Keratinocyte (primary cell): ENCODE results near the gene DLX6. TPM values are rescaled to one million over a fixed set of nuclear protein-coding genes. Genes with fewer than 3 reads are reported as not detected.

Experiments
- DNase-seq: peaks from one replicate; pipeline ENCODE4 v3.0.0-alpha.2; 2011; ENCODE audit warnings: low read depth, missing footprints, low spot score
- FAIRE-seq: peaks from 2 replicates; lab custom pipeline; 2011; peaks lifted over from hg19 to GRCh38; lab: Jason Lieb, UNC
- H2AFZ ChIP-seq: 2 replicates; pipeline ENCODE4 v1.6.0; 2012; ENCODE audit warnings: low read length, control low read depth, inconsistent platforms; ENCODE audit not compliant: control insufficient read depth
- H3K27ac ChIP-seq: 2 replicates; pipeline ENCODE4 v1.5.1; 2011; ENCODE audit warnings: low read length; ENCODE audit not compliant: control insufficient read depth, insufficient read depth
- H3K27me3 ChIP-seq: 3 replicates; pipeline ENCODE4 v1.6.0; 2011; ENCODE audit warnings: low read length; ENCODE audit not compliant: control insufficient read depth, insufficient read depth; ENCODE audit errors: extremely low read depth
- H3K36me3 ChIP-seq, 2 experiments: 2 replicates in 1 of 2; 3 replicates in 1 of 2; pipeline ENCODE4 v1.5.1; 2011; ENCODE audit warnings: low read length in 2 of 2, mild to moderate bottlenecking in 1 of 2; ENCODE audit not compliant: control insufficient read depth in 2 of 2, insufficient read depth in 2 of 2; ENCODE audit errors: extremely low read depth in 1 of 2
- H3K4me1 ChIP-seq: 3 replicates; pipeline ENCODE4 v1.5.1; 2011; ENCODE audit warnings: low read length; ENCODE audit not compliant: control insufficient read depth, insufficient read depth; ENCODE audit errors: extremely low read depth
- H3K4me2 ChIP-seq: 3 replicates; pipeline ENCODE4 v1.6.0; 2011; ENCODE audit warnings: low read depth, low read length; ENCODE audit not compliant: control insufficient read depth, insufficient read depth; ENCODE audit errors: extremely low read depth
- H3K4me3 ChIP-seq, 3 experiments: fragments of 200-600 bp in 1 of 3; sonication (generic) in 1 of 3; 2 replicates in 2 of 3; 3 replicates in 1 of 3; pipeline ENCODE4 v1.5.1; 2011 to 2016; ENCODE audit warnings: low read length in 3 of 3, mild to moderate bottlenecking in 3 of 3, control low read depth in 2 of 3, inconsistent platforms in 1 of 3, low read depth in 1 of 3, mixed read lengths in 1 of 3, mixed run types in 1 of 3, moderate library complexity in 1 of 3; ENCODE audit not compliant: control insufficient read depth in 2 of 3, insufficient read depth in 2 of 3; ENCODE audit errors: extremely low read depth in 1 of 3
- H3K79me2 ChIP-seq: 2 replicates; pipeline ENCODE4 v1.6.0; 2012; ENCODE audit warnings: low read length; ENCODE audit not compliant: control insufficient read depth, insufficient read depth
- H3K9ac ChIP-seq: 3 replicates; pipeline ENCODE4 v1.6.0; 2011; ENCODE audit warnings: low read length; ENCODE audit not compliant: control insufficient read depth, insufficient read depth; ENCODE audit errors: extremely low read depth
- H3K9me1 ChIP-seq: 3 replicates; pipeline ENCODE4 v1.6.0; 2011; ENCODE audit warnings: low read length; ENCODE audit not compliant: control insufficient read depth, insufficient read depth; ENCODE audit errors: extremely low read depth
- H3K9me3 ChIP-seq: 2 replicates; pipeline ENCODE4 v1.5.1; 2012; ENCODE audit warnings: low read depth, low read length; ENCODE audit not compliant: control insufficient read depth
- H4K20me1 ChIP-seq: 3 replicates; pipeline ENCODE4 v1.6.0; 2011; ENCODE audit warnings: low read length; ENCODE audit not compliant: control insufficient read depth, insufficient read depth; ENCODE audit errors: extremely low read depth
- EZH2 ChIP-seq: IDR thresholded peaks from one replicate; pipeline ENCODE4 v1.6.1; 2012; ENCODE audit warnings: inconsistent platforms, mild to moderate bottlenecking, low read length, moderate library complexity
- dilution Hi-C: fragments of 300-500 bp; cut with MboI; formaldehyde crosslinking; loops from one replicate; pipeline ENCODE4 v1.7.0; 2020; ENCODE audit warnings: low sequenced_read_pairs; ENCODE audit not compliant: extremely low pct_ligation_motif_present
- polyA plus RNA-seq, 5 experiments: library from polyadenylated mRNA; depleted of rRNA in 3 of 5; stranded (reverse) in 3 of 5; stranded (forward) in 1 of 5; unstranded in 1 of 5; fragments of >200 nt; gene quantifications; 1 replicate in 1 of 5; 2 replicates in 3 of 5; 3 replicates in 1 of 5; pipeline versions ENCODE4 v1.2.1 to v1.2.3, GENCODE V29; 2011 to 2012; ENCODE audit warnings: missing spikeins in 2 of 5, low read depth in 1 of 5, low replicate concordance in 1 of 5
- TF ChIP-seq, protein P1 (sequence below), 3 experiments: IDR thresholded peaks in 1 of 3; conservative IDR thresholded peaks in 1 of 3; optimal IDR thresholded peaks in 1 of 3; 2 replicates in 2 of 3; 3 replicates in 1 of 3; pipeline versions ENCODE3 to v1.5.1; 2011; ENCODE audit warnings: low read length in 3 of 3, mild to moderate bottlenecking in 3 of 3, moderate library complexity in 2 of 3, control low read depth in 1 of 3, inconsistent platforms in 1 of 3; ENCODE audit not compliant: insufficient read depth in 2 of 3; ENCODE audit errors: extremely low read depth in 1 of 3

The DLX6 gene
- polyA plus RNA-seq, 1 donor (not counting 4 experiments of a cell fraction or from before 2014, with no cell fraction given) = 0.05 TPM

DNA sequence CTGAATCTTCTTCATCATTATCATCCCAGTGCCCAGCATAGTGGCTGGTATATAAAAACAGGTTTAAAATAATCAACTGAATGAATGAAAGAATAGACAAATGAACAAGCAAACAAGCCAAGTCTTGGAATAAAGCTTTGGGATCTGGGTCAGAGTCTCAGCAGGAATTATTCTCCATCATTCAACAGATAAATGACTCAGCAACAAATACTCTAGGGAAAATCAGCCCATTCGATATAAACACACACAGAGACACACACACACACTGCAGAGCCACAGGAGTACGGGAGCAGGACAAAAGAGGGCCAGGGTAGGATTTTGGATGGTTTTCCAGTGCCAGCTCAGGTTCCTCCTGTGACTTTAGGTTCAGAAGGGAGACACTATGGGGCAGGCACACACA is 29.2 kb upstream of the DLX6 start:
- no peak for TF ChIP-seq EZH2
- TF ChIP-seq, protein P1, sequence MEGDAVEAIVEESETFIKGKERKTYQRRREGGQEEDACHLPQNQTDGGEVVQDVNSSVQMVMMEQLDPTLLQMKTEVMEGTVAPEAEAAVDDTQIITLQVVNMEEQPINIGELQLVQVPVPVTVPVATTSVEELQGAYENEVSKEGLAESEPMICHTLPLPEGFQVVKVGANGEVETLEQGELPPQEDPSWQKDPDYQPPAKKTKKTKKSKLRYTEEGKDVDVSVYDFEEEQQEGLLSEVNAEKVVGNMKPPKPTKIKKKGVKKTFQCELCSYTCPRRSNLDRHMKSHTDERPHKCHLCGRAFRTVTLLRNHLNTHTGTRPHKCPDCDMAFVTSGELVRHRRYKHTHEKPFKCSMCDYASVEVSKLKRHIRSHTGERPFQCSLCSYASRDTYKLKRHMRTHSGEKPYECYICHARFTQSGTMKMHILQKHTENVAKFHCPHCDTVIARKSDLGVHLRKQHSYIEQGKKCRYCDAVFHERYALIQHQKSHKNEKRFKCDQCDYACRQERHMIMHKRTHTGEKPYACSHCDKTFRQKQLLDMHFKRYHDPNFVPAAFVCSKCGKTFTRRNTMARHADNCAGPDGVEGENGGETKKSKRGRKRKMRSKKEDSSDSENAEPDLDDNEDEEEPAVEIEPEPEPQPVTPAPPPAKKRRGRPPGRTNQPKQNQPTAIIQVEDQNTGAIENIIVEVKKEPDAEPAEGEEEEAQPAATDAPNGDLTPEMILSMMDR (optimal IDR thresholded peaks at IDR 0.05 in 1 of 3, IDR thresholded peaks at IDR 0.05 in 1 of 3, conservative IDR thresholded peaks at IDR 0.05 in 1 of 3; ENCODE audit: extremely low read depth in 1 of 3, insufficient read depth in 2 of 3, low read length in 3 of 3) = no peak
- Histone ChIP-seq H2AFZ (no peak overlapping the region), H3K9me3 (no peaks in the 10 kb centered on the region), H4K20me1 (no peaks in the 10 kb centered on the region), H3K27me3 (no peaks in the 10 kb centered on the region), H3K9me1 (no peaks in the 10 kb centered on the region), H3K36me3 (no peaks in the 10 kb centered on the region), H3K4me2 (no peak overlapping the region), H3K79me2 (no peaks in the 10 kb centered on the region), H3K4me1 (no peaks in the 10 kb centered on the region), H3K4me3 (no peak overlapping the region), H3K9ac (no peak overlapping the region), H3K27ac (no peak overlapping the region)
- FAIRE-seq (no peak), DNase-seq (no peak)
- dilution Hi-C loops = no loop called here

DNA sequence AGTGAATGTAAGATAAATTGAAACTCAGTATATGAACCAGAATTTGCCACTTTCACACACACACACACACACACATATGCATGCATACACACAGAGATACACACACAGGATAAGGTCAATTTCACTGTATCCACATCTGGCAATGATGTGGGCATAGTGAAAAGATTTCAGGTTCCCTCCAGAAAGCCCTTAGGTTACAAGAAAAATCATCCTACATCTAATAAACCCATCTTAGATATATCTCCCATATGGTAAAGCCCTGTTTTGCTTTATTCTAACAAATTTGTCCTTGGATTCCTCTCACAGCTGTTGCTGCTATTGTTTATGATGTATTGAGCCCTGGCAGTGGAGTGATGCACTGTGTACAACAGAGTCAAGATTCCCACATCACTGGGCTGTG is 27.9 kb upstream of the DLX6 start:
- H3K9me1 ChIP-seq = no peaks in the 10 kb centered on the region
- no peaks in the 10 kb centered on the region for H3K79me2 ChIP-seq
- H4K20me1 ChIP-seq = no peaks in the 10 kb centered on the region
- FAIRE-seq = no peak
- peaks cover under 1% of the 10 kb centered on the region for H3K4me1 ChIP-seq
- DNase-seq = no peak
- dilution Hi-C loops = no loop called here
- no peak overlapping the region for H3K27ac ChIP-seq
- TF ChIP-seq, protein P1 (optimal IDR thresholded peaks at IDR 0.05 in 1 of 3, IDR thresholded peaks at IDR 0.05 in 1 of 3, conservative IDR thresholded peaks at IDR 0.05 in 1 of 3; ENCODE audit: extremely low read depth in 1 of 3, insufficient read depth in 2 of 3, low read length in 3 of 3) = no peak
- no peak for TF ChIP-seq EZH2
- H3K4me3 ChIP-seq = no peak overlapping the region
- H3K9ac ChIP-seq = no peak overlapping the region
- no peaks in the 10 kb centered on the region for H3K27me3 ChIP-seq
- H3K36me3 ChIP-seq = no peaks in the 10 kb centered on the region
- H3K4me2 ChIP-seq = no peak overlapping the region
- no peaks in the 10 kb centered on the region for H3K9me3 ChIP-seq
- no peak overlapping the region for H2AFZ ChIP-seq
